NCI-H460 (cell line): ENCODE data around the gene NFIC. TPM values are rescaled to one million over a fixed set of nuclear protein-coding genes. Genes with fewer than 3 reads are reported as not detected.
"Not testable (repeated sequence)": the region's sequence is repeated elsewhere in the genome, so short reads cannot be mapped to it uniquely, and the experiment has no call there.

Source experiments
- DNase-seq: peaks from one replicate; pipeline ENCODE4 v3.0.0-alpha.2; 2016; ENCODE audit warnings: low read depth; ENCODE audit errors: extremely low read depth
- total RNA-seq: library from RNA; depleted of rRNA; stranded (reverse); fragments of >200 nt; shearing (Covaris generic); gene quantifications from 2 replicates; pipeline ENCODE4 v1.2.3, GENCODE V29; 2014

Gene NFIC
- total RNA-seq, 1 experiment from 2014 or later, result 10.1 TPM

DNA sequence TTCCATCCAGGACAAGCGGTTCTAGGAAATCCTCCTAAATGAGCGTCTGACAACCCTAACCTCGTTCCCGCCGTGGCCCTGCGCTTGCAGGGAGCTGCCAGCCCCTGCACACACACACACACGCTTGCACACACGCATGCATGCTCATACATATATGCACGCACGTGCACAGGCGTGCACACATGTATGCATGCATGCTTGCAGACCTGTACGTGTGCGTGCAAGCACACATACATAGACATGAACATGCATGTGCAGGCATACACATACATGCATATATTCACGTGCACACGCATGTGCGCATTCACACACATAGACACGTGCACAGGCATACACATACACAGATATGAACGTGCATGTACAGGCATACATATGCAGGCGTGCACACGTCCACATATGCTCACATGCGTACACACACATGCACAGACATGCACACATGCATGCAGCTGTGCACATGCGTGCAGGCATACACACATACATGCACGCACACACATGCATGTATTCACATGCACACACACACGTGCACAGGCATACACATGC is 78.4 kb downstream of the NFIC start:
- DNase-seq, result no peak

DNA sequence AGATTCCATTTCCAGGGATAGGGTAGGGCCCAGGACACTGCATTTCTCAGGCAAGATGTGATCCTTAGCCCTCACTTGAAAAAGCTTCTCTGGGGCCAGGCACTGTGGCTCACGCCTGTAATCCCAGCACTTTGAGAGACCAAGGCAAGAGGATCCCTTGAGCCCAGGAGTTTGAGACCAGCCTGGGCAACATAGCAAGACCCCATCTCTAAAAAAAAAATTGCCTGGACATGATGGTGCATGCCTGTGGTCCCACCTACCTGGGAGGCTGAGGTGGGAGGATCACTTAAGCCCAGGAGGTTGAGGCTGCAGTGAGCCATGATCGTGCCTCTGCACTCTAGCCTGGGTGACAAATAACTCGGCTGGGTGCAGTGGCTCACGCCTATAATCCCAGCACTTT is 80.3 kb downstream of the NFIC start:
- not testable (repeated sequence) for DNase-seq

GRCh38 chr19:3448616-3449334 is 82.4 kb downstream of the NFIC start:
- no peak for DNase-seq

DNA sequence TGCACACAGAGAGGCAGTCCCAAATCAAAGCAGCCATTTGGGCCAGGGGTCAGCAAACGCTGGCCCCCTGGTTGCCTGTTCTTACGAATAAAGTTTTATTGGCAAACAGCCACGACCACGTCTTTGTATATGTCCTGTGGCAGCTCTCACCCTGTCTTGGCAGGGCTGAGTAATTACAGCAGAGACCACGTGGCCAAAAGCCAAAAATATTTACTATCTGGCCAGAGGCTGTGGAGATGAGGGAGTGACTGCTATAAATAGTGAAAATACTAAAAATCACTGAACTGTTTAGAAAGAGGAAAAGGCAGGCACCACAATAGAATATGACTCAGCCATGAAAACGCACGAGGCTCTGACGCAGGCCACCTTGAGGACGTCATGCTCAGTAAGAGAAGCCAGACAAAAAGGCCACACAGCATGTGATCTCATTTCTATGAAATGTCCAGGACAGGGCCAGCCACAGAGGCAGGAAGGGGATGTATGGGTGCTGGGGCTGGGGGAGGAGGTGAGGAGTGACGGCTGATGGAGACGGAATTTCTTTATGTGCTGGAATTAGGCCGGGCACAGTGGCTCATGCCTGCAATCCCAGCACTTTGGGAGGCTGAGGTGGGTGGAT is 84.5 kb downstream of the NFIC start:
- DNase-seq, result peak; percentile 81

DNA sequence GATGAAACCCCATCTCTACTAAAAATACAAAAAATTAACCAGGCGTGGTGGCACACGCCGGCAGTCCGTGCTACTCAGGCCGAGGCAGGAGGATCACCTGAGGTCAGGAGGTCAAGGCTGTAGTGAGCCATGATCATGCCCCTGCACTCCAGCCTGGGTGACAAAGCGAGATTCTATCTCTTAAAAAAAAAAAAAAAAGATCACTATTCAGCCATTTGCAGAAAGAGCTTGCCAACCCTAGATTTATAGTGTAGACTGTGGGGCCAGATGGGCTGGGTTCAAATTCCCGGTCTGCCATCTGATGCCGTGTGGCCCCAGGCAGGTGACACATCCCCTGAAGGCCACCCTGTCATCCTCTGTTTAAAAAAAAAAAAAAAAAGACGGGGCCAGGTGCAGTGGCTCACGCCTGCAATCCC is 85.1 kb downstream of the NFIC start:
- no peak for DNase-seq

DNA sequence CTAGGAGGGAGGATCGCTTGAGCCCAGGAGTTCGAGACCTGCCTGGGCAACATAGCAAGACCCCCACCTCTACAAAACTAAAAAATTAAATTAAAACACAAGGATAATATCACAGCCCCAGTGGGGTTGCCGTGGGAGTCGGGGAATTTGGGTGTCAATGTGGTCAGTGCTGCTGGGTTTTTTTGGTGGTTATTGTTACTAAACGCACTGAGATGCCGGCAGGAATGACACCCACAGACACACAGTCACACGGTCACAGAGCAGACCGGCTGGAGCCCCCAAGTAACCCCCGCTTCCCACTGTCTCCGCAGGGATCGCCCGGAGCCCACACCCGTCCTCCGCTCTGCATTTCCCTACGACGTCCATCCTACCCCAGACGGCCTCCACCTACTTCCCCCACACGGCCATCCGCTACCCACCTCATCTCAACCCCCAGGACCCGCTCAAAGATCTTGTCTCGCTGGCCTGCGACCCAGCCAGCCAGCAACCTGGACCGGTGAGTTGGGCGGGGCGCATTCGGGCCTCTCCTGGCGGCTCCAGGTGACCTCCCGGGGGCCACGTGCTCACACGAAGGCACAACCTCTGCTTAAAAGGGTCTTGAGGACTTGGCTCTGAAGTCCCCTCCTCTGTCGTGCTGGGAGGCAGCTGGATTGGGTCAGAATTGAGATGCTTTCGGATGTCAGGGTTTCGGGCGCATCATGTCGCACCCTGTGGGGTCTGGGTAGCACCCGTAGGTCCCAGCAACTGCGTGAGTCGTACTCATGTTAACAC is 86.0 kb downstream of the NFIC start:
- DNase-seq, result no peak

DNA sequence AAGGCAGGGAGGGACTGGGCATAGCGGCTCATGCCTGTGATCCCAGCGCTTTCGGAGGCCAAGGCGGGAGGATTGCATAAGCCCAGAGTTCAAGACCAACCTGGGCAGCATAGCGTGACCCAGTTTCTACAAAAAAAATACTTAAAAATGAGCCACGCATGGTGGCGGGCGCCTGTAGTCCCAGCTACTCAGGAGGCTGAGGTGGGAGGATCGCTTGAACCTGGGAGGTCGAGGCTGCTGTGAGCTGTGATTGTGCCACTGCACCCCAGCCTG is 86.5 kb downstream of the NFIC start:
- DNase-seq, result not testable (repeated sequence)

GRCh38 chr19:3453840-3454239 is 87.5 kb downstream of the NFIC start:
- DNase-seq, result no peak

DNA sequence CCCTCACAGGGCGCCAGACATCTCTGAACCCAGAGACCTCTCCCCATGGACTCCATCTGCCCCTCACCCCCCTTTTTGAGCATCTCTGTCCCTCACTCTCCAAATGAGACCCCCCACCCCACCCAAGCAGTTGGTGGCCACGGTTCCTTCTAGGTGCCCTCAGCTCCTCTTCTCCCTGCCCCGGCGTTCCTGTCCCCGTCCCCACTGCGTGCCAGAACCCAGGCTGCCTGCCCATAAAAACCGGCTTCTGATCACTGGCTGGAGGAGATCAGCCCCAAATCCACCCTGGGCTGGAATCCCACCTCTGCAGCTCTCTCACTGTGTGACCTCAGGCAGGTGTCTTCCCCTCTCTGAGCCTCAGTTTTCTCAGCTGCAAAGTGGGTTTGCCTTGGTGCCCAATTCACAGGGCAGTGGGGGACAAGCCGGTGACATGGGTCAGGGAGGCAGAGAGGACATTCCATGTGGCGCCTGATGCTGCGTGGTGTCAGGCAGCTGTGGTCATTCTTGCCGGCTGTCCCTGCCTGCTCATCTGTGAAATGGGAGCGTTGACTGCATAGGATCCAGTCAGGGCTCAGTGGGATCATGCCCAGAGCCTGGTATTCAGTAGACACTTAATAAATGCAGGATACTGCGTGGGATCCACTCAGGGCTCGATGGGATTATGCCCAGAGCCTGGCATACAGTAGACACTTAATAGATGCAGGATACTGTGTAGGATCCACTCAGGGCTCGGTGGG is 88.4 kb downstream of the NFIC start:
- DNase-seq, result no peak

- DNase-seq, result no peak
These were observed 89.1 kb downstream of the NFIC start for GRCh38 chr19:3455393-3455955.

- DNase-seq, result no peak
These were observed 89.7 kb downstream of the NFIC start for GRCh38 chr19:3455960-3456601.

- DNase-seq, result no peak
These were observed 90.6 kb downstream of the NFIC start for GRCh38 chr19:3456925-3457527.

- DNase-seq, result no peak
These were observed 91.3 kb downstream of the NFIC start for GRCh38 chr19:3457528-3458228.

GRCh38 chr19:3458229-3459088 is 92.1 kb downstream of the NFIC start:
- DNase-seq, result no peak

DNA sequence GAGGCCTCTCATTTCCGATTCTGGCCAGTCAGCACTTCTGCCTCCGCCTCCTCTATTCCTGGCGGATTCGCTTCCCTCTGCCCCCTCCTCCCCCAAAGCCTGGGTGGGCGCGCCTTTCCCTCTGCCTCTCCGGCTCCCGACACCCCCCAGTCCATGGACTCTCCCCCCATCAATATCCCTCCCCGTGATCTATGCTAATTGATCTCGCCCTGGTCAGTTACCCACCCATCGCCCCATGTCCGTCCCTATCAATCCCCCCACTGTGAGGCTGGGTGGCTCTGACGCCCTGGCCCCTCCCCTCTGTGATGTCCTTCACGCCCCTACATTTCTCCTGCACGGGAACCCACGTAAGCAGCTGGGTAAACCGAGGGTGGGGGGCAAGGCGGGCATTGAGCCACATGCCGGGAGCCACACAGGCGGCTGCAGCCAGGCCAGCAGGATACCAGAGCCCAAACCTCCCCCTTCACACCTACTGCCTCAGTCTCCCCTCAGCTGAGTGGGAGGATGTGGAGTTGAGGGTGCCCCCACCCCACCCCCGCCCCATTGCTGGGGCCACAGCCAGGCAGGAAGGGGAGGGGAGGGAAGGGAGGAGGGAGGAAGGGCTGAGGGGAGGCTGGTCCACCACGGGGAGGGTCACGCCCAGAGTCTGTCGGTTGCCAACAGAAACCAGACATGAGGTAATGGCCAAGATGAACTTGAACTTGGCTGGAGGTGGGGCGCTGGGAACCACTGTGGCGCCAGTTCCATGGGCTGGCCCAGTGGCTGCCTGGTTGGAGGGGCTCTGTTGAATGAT is 92.9 kb downstream of the NFIC start:
- no peak for DNase-seq

GRCh38 chr19:3459965-3460582 is 93.7 kb downstream of the NFIC start:
- no peak for DNase-seq
